Measurements from ENCODE around the gene ZNF117.
"Not testable (repeated sequence)": the region's sequence is repeated elsewhere in the genome, so short reads cannot be mapped to it uniquely, and the experiment has no call there.

Gene ZNF117

GRCh38 chr7:64996305-64996704 lies 5.5 kb upstream of the ZNF117 start:
- DNase-seq, result no peak

GRCh38 chr7:64993901-64994300 lies 3.1 kb upstream of the ZNF117 start:
- DNase-seq, result no peak

- no peak for DNase-seq
Observed at GRCh38 chr7:64992971-64993370, 2.1 kb upstream of the ZNF117 start.

- no peak for DNase-seq
Observed at GRCh38 chr7:64990216-64990615, 620 bp downstream of the ZNF117 start.

GRCh38 chr7:64978497-64979203 lies 12.2 kb downstream of the ZNF117 start:
- DNase-seq, result no peak

- DNase-seq, result no peak
Observed at GRCh38 chr7:64965594-64965993, 25.2 kb downstream of the ZNF117 start.

- no peak for DNase-seq
Observed at GRCh38 chr7:64959072-64959747, 31.6 kb downstream of the ZNF117 start.

- no peak for DNase-seq
Observed at GRCh38 chr7:64951250-64951848, 39.5 kb downstream of the ZNF117 start.

GRCh38 chr7:64950673-64951072 lies 40.2 kb downstream of the ZNF117 start:
- not testable (repeated sequence) for DNase-seq

- not testable (repeated sequence) for DNase-seq
Observed at GRCh38 chr7:64948774-64949173, 42.1 kb downstream of the ZNF117 start.

GRCh38 chr7:64947252-64948000 lies 43.4 kb downstream of the ZNF117 start:
- no peak for DNase-seq

- DNase-seq, result no peak
Observed at GRCh38 chr7:64946772-64947171, 44.1 kb downstream of the ZNF117 start.

- no peak for DNase-seq
Observed at GRCh38 chr7:64945503-64946175, 45.2 kb downstream of the ZNF117 start.

GRCh38 chr7:64944667-64945502 lies 46.0 kb downstream of the ZNF117 start:
- not testable (repeated sequence) for DNase-seq

GRCh38 chr7:64940021-64940420 lies 50.8 kb downstream of the ZNF117 start:
- DNase-seq, result not testable (repeated sequence)

GRCh38 chr7:64938540-64938939 lies 52.3 kb downstream of the ZNF117 start:
- DNase-seq, result no peak

GRCh38 chr7:64934478-64934877 lies 56.4 kb downstream of the ZNF117 start:
- DNase-seq, result no peak

GRCh38 chr7:64928252-64929187 lies 62.3 kb downstream of the ZNF117 start:
- not testable (repeated sequence) for DNase-seq
